Fibroblast of lung (primary cell): ENCODE data around the gene TCP11. TPM values are rescaled to one million over a fixed set of nuclear protein-coding genes. Genes with fewer than 3 reads are reported as not detected.

Experiments used
- DNase-seq, 2 donors: peaks; one replicate each; pipeline versions ENCODE4 v3.0.0 to v3.0.0-alpha.2; 2010; ENCODE audit warnings: low read depth in 2 of 2
- H2AFZ ChIP-seq: 2 replicates; pipeline ENCODE4 v1.5.1; 2012; ENCODE audit warnings: low read length, control low read depth, inconsistent platforms
- H3K27ac ChIP-seq: 2 replicates; pipeline ENCODE4 v1.5.1; 2011; ENCODE audit warnings: low read length, control low read depth; ENCODE audit not compliant: insufficient read depth
- H3K27me3 ChIP-seq: 2 replicates; pipeline ENCODE4 v1.5.1; 2011; ENCODE audit warnings: mild to moderate bottlenecking, low read length; ENCODE audit not compliant: control insufficient read depth, insufficient read depth
- H3K36me3 ChIP-seq: 2 replicates; pipeline ENCODE4 v1.5.1; 2011; ENCODE audit warnings: low read length; ENCODE audit not compliant: control insufficient read depth, insufficient read depth
- H3K4me1 ChIP-seq: 2 replicates; pipeline ENCODE4 v1.5.1; 2011; ENCODE audit warnings: low read length; ENCODE audit not compliant: control insufficient read depth, insufficient read depth; ENCODE audit errors: extremely low read depth
- H3K4me2 ChIP-seq: 2 replicates; pipeline ENCODE4 v1.5.1; 2011; ENCODE audit warnings: low read length, control low read depth; ENCODE audit not compliant: insufficient read depth; ENCODE audit errors: extremely low read depth
- H3K4me3 ChIP-seq, 4 experiments: fragments of 200-600 bp in 1 of 4; sonication (generic) in 1 of 4; replicated peaks in 1 of 4; 2 replicates each; pipeline ENCODE4 v1.5.1; 2011 to 2016; ENCODE audit warnings: low read length in 4 of 4, low read depth in 3 of 4, mild to moderate bottlenecking in 3 of 4, control low read depth in 2 of 4, inconsistent platforms in 1 of 4, mixed read lengths in 1 of 4; ENCODE audit not compliant: insufficient read depth in 1 of 4; ENCODE audit errors: control extremely low read depth in 1 of 4
- H3K79me2 ChIP-seq: 2 replicates; pipeline ENCODE4 v1.5.1; 2012; ENCODE audit warnings: mild to moderate bottlenecking, low read length, inconsistent platforms; ENCODE audit not compliant: control insufficient read depth, insufficient read depth
- H3K9ac ChIP-seq: 2 replicates; pipeline ENCODE4 v1.5.1; 2011; ENCODE audit warnings: mild to moderate bottlenecking, low read length, control low read depth; ENCODE audit not compliant: insufficient read depth
- H3K9me3 ChIP-seq: 2 replicates; pipeline ENCODE4 v1.5.1; 2012; ENCODE audit warnings: low read depth, low read length; ENCODE audit not compliant: control insufficient read depth, insufficient read depth
- H4K20me1 ChIP-seq: 2 replicates; pipeline ENCODE4 v1.5.1; 2011; ENCODE audit warnings: low read length; ENCODE audit not compliant: control insufficient read depth, insufficient read depth; ENCODE audit errors: extremely low read depth
- EZH2 ChIP-seq: IDR thresholded peaks from 2 replicates; pipeline ENCODE4 v1.5.1; 2012; ENCODE audit warnings: low read length, control low read depth, mild to moderate bottlenecking; ENCODE audit errors: missing control alignments
- polyA plus RNA-seq, 2 donors: library from polyadenylated mRNA; depleted of rRNA in 1 of 2; stranded (reverse) in 1 of 2; unstranded in 1 of 2; fragments of >200 nt; gene quantifications; 2 replicates each; pipeline ENCODE4 v1.2.1, GENCODE V29; 2011 to 2012; ENCODE audit warnings: missing spikeins in 1 of 2
- total RNA-seq: library from RNA; depleted of rRNA; stranded (reverse); fragments of >200 nt; gene quantifications from 2 replicates; pipeline ENCODE4 v1.2.1, GENCODE V29; 2014
- TF ChIP-seq, protein P1 (sequence below), 2 donors: IDR thresholded peaks in 1 of 2; conservative IDR thresholded peaks in 1 of 2; 1 replicate in 1 of 2; 2 replicates in 1 of 2; pipeline ENCODE4 v1.5.1; 2011 to 2012; ENCODE audit warnings: low read length in 2 of 2, control low read depth in 1 of 2, inconsistent platforms in 1 of 2, low read depth in 1 of 2, mild to moderate bottlenecking in 1 of 2

Gene TCP11
- total and polyA plus RNA-seq, 2 donors (not counting 1 experiment from before 2014, with no cell fraction given), result 0.17 to 0.24 TPM

DNA sequence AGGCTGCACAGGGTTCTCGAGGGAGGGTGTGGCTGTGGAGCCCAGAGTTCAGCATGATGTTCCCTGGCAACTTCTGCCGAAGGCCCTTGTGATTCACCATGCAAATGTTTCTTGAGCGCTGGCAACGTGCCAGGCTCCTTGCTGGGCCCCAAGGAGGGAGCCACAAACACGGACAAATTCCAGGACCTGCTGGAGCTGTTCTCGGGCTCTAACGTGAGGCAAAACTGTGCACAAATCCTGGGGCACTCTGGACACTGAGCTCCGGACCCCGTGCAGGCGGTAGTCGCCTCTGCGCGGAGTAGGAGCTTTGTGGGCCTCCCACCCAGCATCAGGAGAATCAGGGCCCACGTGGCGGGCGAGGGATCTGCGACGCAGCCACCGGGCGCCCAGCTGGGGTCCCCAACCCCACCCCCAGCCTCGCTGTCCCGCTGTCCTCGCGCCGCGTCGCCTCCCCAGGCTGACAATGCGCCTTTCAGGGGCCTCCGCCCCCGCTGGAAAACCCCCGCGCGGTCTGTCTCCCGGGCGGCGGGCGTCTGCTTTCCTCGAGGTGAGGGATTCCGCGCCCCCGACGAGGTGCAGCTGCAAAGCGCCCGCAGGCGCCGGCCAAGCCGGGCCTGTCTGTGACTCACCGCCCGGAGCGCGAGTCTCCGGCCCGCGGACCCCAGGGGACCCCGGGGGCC is 40.9 kb upstream of the TCP11 start:
- DNase-seq, result peak; percentile 80 to 85
- Histone ChIP-seq H3K9ac (no peak overlapping the region), H3K4me2 (no peak overlapping the region), H3K27me3 (no peaks in the 10 kb centered on the region), H3K36me3 (no peaks in the 10 kb centered on the region), H3K27ac (peak overlapping the region; percentile 39), H2AFZ (no peak overlapping the region), H3K4me1 (peaks cover 2% of the 10 kb centered on the region), H3K9me3 (no peaks in the 10 kb centered on the region), H4K20me1 (no peaks in the 10 kb centered on the region), H3K79me2 (no peaks in the 10 kb centered on the region), H3K4me3 (no peak overlapping the region)
- TF ChIP-seq, protein P1, sequence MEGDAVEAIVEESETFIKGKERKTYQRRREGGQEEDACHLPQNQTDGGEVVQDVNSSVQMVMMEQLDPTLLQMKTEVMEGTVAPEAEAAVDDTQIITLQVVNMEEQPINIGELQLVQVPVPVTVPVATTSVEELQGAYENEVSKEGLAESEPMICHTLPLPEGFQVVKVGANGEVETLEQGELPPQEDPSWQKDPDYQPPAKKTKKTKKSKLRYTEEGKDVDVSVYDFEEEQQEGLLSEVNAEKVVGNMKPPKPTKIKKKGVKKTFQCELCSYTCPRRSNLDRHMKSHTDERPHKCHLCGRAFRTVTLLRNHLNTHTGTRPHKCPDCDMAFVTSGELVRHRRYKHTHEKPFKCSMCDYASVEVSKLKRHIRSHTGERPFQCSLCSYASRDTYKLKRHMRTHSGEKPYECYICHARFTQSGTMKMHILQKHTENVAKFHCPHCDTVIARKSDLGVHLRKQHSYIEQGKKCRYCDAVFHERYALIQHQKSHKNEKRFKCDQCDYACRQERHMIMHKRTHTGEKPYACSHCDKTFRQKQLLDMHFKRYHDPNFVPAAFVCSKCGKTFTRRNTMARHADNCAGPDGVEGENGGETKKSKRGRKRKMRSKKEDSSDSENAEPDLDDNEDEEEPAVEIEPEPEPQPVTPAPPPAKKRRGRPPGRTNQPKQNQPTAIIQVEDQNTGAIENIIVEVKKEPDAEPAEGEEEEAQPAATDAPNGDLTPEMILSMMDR (conservative IDR thresholded peaks at IDR 0.05 in 1 of 2, IDR thresholded peaks at IDR 0.05 in 1 of 2; ENCODE audit: low read depth in 1 of 2, low read length in 2 of 2), result no peak
- TF ChIP-seq EZH2, result no peak

DNA sequence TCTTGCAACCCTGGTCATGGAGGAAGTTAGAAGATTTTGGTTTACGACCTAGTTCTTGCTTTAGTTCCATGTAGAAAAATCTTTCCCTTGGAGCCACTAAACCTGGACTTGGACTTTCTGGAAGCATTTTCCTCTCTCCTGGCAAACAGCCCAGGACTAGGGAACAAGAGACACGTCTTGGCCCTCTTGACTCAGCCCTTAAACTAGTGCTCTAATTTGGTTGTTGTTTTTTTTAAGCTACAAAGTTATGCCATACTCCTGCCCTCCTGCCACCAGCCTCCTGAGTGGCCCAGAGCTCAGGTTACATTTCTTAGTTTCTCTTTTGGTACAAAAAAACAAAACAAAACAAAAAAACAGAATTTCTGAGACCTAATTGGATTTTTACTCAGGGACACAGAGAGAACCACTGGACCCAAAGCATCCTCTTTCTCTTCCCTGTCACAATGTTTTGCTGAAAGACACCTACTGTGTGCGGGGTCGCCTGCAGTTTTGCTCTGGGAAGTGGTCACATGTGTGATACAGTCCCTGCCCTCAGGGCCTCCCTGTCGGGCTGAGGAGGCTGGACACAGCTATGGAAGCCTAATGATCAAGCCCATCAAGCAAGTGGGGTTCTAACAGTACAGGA is 40.3 kb upstream of the TCP11 start:
- peaks cover 2% of the 10 kb centered on the region for H3K4me1 ChIP-seq
- H3K27me3 ChIP-seq, result no peaks in the 10 kb centered on the region
- no peaks in the 10 kb centered on the region for H3K9me3 ChIP-seq
- H3K9ac ChIP-seq, result no peak overlapping the region
- no peaks in the 10 kb centered on the region for H3K36me3 ChIP-seq
- H3K4me3 ChIP-seq, result no peak overlapping the region
- H2AFZ ChIP-seq, result no peak overlapping the region
- H4K20me1 ChIP-seq, result no peaks in the 10 kb centered on the region
- no peaks in the 10 kb centered on the region for H3K79me2 ChIP-seq
- TF ChIP-seq EZH2, result no peak
- TF ChIP-seq, protein P1 (conservative IDR thresholded peaks at IDR 0.05 in 1 of 2, IDR thresholded peaks at IDR 0.05 in 1 of 2; ENCODE audit: low read depth in 1 of 2, low read length in 2 of 2), result no peak
- DNase-seq, result peak; percentile 65 to 78
- peak overlapping the region; percentile 39 for H3K27ac ChIP-seq
- no peak overlapping the region for H3K4me2 ChIP-seq

DNA sequence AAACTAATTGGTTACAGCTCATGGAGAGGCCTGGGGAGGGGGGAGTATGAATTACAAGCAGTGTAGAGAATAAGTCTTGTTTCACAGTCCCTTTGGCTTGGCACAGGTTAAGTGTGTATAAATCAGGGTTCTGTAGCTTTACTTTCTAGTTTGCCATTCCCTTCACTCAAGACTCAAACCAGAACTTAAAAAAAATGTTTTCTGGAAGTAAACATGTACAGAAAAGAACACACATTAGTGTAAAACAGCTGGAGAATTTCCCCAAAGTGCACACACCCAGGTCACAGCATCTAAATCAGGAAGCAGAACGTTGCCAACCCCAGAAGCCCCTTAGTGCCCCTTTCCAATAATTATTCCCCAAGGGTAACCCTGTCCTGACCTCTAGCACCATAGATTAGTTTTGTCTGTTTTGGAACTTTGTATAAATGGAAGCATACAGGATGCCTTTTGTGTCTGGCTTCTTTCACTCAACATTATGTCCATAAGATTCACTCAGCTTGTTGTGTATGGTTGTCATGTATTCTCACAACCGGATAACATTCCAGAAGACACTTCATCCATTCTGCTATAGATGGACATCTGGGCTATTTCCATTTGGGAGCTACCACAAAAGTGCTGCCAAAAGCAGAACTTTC is 38.9 kb upstream of the TCP11 start:
- Histone ChIP-seq H3K27ac (no peak overlapping the region), H2AFZ (no peak overlapping the region), H3K4me1 (no peaks in the 10 kb centered on the region)

More for the DNA sequence above, 38.9 kb upstream of the TCP11 start:
- H3K4me3 ChIP-seq, result no peak overlapping the region
- H3K79me2 ChIP-seq, result no peaks in the 10 kb centered on the region
- H3K4me2 ChIP-seq, result no peak overlapping the region
- H3K36me3 ChIP-seq, result no peaks in the 10 kb centered on the region
- H4K20me1 ChIP-seq, result no peaks in the 10 kb centered on the region
- peak in 1 of 2 donors; percentile 64 for DNase-seq
- TF ChIP-seq, protein P1 (conservative IDR thresholded peaks at IDR 0.05 in 1 of 2, IDR thresholded peaks at IDR 0.05 in 1 of 2; ENCODE audit: low read depth in 1 of 2, low read length in 2 of 2), result no peak
- no peak for TF ChIP-seq EZH2
- H3K9ac ChIP-seq, result no peak overlapping the region
- no peaks in the 10 kb centered on the region for H3K9me3 ChIP-seq
- no peaks in the 10 kb centered on the region for H3K27me3 ChIP-seq
